Thyroid gland (tissue), 4 donors: ENCODE results near the gene TMEM256. TPM values are rescaled to one million over a fixed set of nuclear protein-coding genes. Genes with fewer than 3 reads are reported as not detected.

Experiments used
- DNase-seq, 2 donors: peaks; one replicate each; pipeline ENCODE4 v3.0.0-alpha.2; 2019
- H3K27ac ChIP-seq, 3 donors: fragments of 200-600 bp; sonication (generic); 1 replicate in 2 of 3; 2 replicates in 1 of 3; pipeline ENCODE4 v1.5.1; 2016 to 2019; ENCODE audit warnings: mild to moderate bottlenecking in 1 of 3, moderate library complexity in 1 of 3
- H3K27me3 ChIP-seq: fragments of 200-600 bp; sonication (generic); one replicate; pipeline ENCODE4 v1.5.1; 2019
- H3K36me3 ChIP-seq, 2 donors: fragments of 200-600 bp; sonication (generic); one replicate each; pipeline ENCODE4 v1.5.1; 2016 to 2019
- H3K4me1 ChIP-seq, 2 donors: fragments of 200-600 bp; sonication (generic); one replicate each; pipeline ENCODE4 v1.5.1; 2017 to 2019
- H3K4me3 ChIP-seq, 3 donors: fragments of 200-600 bp; sonication (generic); replicated peaks in 1 of 3; 1 replicate in 2 of 3; 2 replicates in 1 of 3; pipeline ENCODE4 v1.5.1; 2016; ENCODE audit warnings: mild to moderate bottlenecking in 1 of 3
- H3K9me3 ChIP-seq: fragments of 200-600 bp; sonication (generic); one replicate; pipeline ENCODE4 v1.5.1; 2017
- POLR2A ChIP-seq, 2 donors: fragments of 450-650 bp; IDR thresholded peaks; one replicate each; pipeline ENCODE4 v1.6.1; 2017; ENCODE audit warnings: antibody characterized with exemption in 2 of 2, mild to moderate bottlenecking in 2 of 2, moderate library complexity in 1 of 2
- WGBS, 2 donors: methylation state at CpG; one replicate each; pipeline ENCODE4 v1.1.5; 2017; 5-methylcytosine and 5-hydroxymethylcytosine counted together
- intact Hi-C: fragments of 100-400 bp; cut with DNase I; formaldehyde crosslinking; loops from one replicate; pipeline ENCODE4 v1.15.1; 2023
- total RNA-seq, 4 donors: library from RNA; depleted of rRNA; stranded (reverse); fragments of >200 nt; gene quantifications; one replicate each; pipeline ENCODE4 v1.2.3, GENCODE V29; 2016
- TF ChIP-seq, protein P1 (sequence below), 6 experiments: fragments of 200-600 bp in 3 of 6; fragments of 450-650 bp in 3 of 6; sonication (generic) in 3 of 6; IDR thresholded peaks; one replicate each; pipeline ENCODE4 v1.5.1; 2016 to 2019; ENCODE audit warnings: antibody characterized with exemption in 6 of 6, mild to moderate bottlenecking in 2 of 6, inconsistent platforms in 1 of 6, moderate library complexity in 1 of 6

TMEM256 gene
- total RNA-seq, 4 donors from 2014 or later = 27.8 to 133 (median 35.2) TPM

DNA sequence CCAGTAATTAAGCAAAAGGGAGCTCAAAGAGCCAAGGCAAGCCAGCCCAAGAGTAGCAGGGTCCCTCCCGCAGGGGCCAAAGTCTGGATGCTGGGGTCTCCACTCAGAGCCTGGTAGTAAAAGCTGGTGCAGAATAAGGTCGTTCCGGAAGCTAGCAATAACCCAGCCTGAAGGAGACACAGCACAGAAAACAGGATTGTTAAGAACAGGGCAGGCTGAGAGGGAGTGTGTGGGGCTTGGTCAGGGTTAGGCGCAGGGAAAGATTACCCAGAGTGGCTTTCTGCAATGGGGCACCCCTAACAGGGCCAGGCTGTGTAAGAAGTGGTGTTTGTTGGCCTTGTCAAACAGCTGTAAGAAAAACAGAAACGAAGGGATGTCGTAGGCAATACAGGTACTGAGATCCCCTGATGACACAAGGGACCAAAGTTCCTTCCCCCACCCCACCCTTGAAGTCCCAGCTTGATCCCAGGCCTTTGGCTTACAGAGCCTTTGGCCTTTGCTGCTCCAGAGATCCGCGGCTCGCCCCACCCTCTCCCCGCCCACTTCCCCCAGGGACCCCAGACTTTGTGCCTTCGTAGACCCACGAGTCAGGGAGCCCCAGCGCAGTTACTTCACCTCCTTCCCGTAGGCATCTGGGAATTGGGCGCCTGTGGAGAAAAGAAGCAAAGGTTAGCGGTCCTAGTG, 712 bp downstream of the TMEM256 start:
- Histone ChIP-seq H3K27ac (peak overlapping the region; percentile 81 to 84 (median 81)), H3K36me3 (no peaks in the 10 kb centered on the region), H3K4me1 (peaks cover 9 to 19% of the 10 kb centered on the region in 2 donors), H3K4me3 (peak overlapping the region in 2 of 3 donors; percentile 59 to 64), H3K9me3 (no peaks in the 10 kb centered on the region), H3K27me3 (no peaks in the 10 kb centered on the region)
- intact Hi-C loops = no loop called here
- TF ChIP-seq, protein P1, sequence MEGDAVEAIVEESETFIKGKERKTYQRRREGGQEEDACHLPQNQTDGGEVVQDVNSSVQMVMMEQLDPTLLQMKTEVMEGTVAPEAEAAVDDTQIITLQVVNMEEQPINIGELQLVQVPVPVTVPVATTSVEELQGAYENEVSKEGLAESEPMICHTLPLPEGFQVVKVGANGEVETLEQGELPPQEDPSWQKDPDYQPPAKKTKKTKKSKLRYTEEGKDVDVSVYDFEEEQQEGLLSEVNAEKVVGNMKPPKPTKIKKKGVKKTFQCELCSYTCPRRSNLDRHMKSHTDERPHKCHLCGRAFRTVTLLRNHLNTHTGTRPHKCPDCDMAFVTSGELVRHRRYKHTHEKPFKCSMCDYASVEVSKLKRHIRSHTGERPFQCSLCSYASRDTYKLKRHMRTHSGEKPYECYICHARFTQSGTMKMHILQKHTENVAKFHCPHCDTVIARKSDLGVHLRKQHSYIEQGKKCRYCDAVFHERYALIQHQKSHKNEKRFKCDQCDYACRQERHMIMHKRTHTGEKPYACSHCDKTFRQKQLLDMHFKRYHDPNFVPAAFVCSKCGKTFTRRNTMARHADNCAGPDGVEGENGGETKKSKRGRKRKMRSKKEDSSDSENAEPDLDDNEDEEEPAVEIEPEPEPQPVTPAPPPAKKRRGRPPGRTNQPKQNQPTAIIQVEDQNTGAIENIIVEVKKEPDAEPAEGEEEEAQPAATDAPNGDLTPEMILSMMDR (IDR thresholded peaks at IDR 0.05) = no peak
- no peak for TF ChIP-seq POLR2A (IDR thresholded peaks at IDR 0.05)
- WGBS, 2 donors = 11 to 15% methylated on average over 14 to 16 of the region's 16 CpGs
- DNase-seq = no peak

GRCh38 chr17:7398612-7399011, 5.3 kb downstream of the TMEM256 start:
- Histone ChIP-seq H3K27me3 (no peaks in the 10 kb centered on the region), H3K27ac (no peak overlapping the region), H3K4me1 (peaks cover 16 to 22% of the 10 kb centered on the region in 2 donors), H3K9me3 (no peaks in the 10 kb centered on the region), H3K36me3 (no peaks in the 10 kb centered on the region), H3K4me3 (no peak overlapping the region)
- intact Hi-C loops = no loop called here
- WGBS, 2 donors = 82 to 87% methylated on average over 2 of the region's 2 CpGs
- DNase-seq = no peak
- no peak for TF ChIP-seq POLR2A (IDR thresholded peaks at IDR 0.05)

DNA sequence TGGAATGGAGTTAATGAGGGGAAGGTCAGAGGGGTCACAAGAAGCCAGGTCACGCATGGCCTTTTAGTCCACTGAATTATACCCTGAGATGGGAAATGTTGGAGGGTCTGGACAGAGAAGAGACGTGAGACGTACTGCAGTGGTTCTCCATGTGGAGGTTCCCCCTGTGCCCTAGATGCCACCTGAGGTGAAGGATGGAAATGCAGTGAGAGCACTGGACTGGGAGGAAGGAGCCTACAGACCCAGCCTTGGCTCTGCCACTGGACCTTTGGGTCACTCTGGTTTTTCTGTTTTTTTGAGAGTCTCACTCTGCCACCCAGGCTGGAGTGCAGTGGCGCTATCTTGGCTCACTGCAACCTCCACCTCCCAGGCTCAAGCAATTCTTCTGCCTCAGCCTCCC, 7.8 kb downstream of the TMEM256 start:
- Histone ChIP-seq H3K27me3 (no peaks in the 10 kb centered on the region), H3K27ac (no peak overlapping the region), H3K4me3 (no peak overlapping the region), H3K9me3 (no peaks in the 10 kb centered on the region), H3K4me1 (peaks cover 11 to 18% of the 10 kb centered on the region in 2 donors), H3K36me3 (no peaks in the 10 kb centered on the region)
- DNase-seq = no peak
- 90 to 98% methylated on average over 4 of the region's 4 CpGs for WGBS, 2 donors
- TF ChIP-seq, protein P1 (IDR thresholded peaks at IDR 0.05) = no peak
- TF ChIP-seq POLR2A (IDR thresholded peaks at IDR 0.05) = no peak
- intact Hi-C loops = no loop called here

- intact Hi-C loops = no loop called here
- peak in 1 of 2 donors; percentile 91 for TF ChIP-seq POLR2A (IDR thresholded peaks at IDR 0.05)
- TF ChIP-seq, protein P1 (IDR thresholded peaks at IDR 0.05) = peak in 5 of 6 experiments; percentile 20 to 46 (median 41)
- 1 to 5% methylated on average over 12 to 15 of the region's 71 CpGs for WGBS, 2 donors
Measured at GRCh38 chr17:7394452-7395191, 9.3 kb downstream of the TMEM256 start, which contains the start of gene PLSCR3. Gene PLSCR3, minus strand, starts transcription at chr17:7394525. Its CDS starts 415 bp downstream, at chr17:7394110.

DNA sequence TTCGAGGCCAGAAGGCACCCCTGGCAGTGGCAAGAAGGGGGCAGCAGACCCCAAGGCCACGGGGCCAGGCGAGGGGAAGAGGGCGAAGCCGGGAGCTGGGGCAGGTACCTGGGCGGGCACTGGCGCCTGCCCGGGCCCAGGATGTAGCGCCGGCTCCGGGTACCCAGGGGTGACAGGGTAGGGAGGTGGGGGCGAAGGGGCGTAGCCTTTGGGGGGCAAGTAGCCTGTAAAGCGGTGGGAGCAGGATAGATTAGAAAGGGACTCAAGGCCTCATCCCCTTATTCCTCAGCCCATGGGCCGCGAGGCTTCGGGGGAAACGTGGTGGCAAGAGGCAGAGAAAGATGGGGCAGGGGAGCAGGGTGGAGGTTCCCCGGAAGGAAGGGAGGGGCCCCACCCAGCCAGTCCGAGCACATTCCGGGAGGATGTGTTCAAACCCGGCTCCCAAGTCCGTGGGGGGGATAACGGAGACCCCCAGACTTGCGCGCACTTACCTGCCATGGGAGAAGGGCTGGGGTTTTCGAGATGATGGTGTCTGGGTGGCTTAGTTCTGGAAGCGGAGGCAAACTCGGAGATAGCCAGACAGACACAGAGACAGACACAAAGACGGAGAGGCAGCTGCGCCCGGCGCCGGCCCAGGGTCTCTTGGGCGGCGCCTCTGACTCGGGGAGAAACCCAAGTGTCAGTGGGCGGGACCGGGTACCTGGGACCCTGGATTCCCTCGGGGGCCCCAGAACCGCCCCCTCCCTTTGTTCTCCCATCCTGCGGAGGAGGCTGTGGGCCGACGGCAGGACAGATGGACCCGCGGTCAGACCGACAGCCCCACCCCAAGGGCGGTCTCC, 10.1 kb downstream of the TMEM256 start:
- Histone ChIP-seq H3K9me3 (no peaks in the 10 kb centered on the region), H3K4me3 (peak overlapping the region; percentile 65 to 79 (median 67)), H3K27me3 (no peaks in the 10 kb centered on the region), H3K36me3 (peaks cover 3 to 13% of the 10 kb centered on the region in 2 donors), H3K4me1 (peaks cover 11 to 18% of the 10 kb centered on the region in 2 donors), H3K27ac (peak overlapping the region; percentile 72 to 93 (median 92))
- peak; percentile 45 to 61 for DNase-seq
- intact Hi-C loops = no loop called here
- 7 to 13% methylated on average over 33 to 39 of the region's 48 CpGs for WGBS, 2 donors
- TF ChIP-seq, protein P1 (IDR thresholded peaks at IDR 0.05) = no peak
- no peak for TF ChIP-seq POLR2A (IDR thresholded peaks at IDR 0.05)

More at GRCh38 chr17:7394452-7395191, 9.3 kb downstream of the TMEM256 start, which contains the start of gene PLSCR3:
- Histone ChIP-seq H3K9me3 (no peaks in the 10 kb centered on the region), H3K4me3 (peak within 1 kb of the TSS; percentile 65 to 79 (median 67)), H3K4me1 (peaks cover 11 to 18% of the 10 kb centered on the region in 2 donors), H3K36me3 (peaks cover 0 to 5% of the 10 kb centered on the region in 2 donors), H3K27ac (peak within 1 kb of the TSS; percentile 72 to 93 (median 92)), H3K27me3 (no peaks in the 10 kb centered on the region)
- peak; percentile 86 to 89 for DNase-seq
